Left ventricle myocardium inferior (tissue), 1 donor: ENCODE data around the gene GPR17. TPM values are rescaled to one million over a fixed set of nuclear protein-coding genes. Genes with fewer than 3 reads are reported as not detected.

Experiments used
- DNase-seq: peaks from one replicate; pipeline ENCODE4 v3.0.0-alpha.2; 2020
- H3K27ac ChIP-seq: fragments of 200-600 bp; replicated peaks from 2 replicates; pipeline ENCODE4 v1.8.0; 2021
- H3K27me3 ChIP-seq: fragments of 200-600 bp; 2 replicates; pipeline ENCODE4 v1.8.0; 2021; ENCODE audit warnings: low read depth
- H3K36me3 ChIP-seq: fragments of 200-600 bp; 2 replicates; pipeline ENCODE4 v1.8.0; 2021
- H3K4me1 ChIP-seq: fragments of 200-600 bp; 2 replicates; pipeline ENCODE4 v1.8.0; 2021
- H3K4me3 ChIP-seq: fragments of 200-600 bp; 2 replicates; pipeline ENCODE4 v1.8.0; 2021; ENCODE audit warnings: mild to moderate bottlenecking, moderate library complexity
- H3K9me3 ChIP-seq: fragments of 200-600 bp; replicated peaks from 2 replicates; pipeline ENCODE4 v1.8.0; 2021
- CTCF ChIP-seq: fragments of 200-600 bp; IDR thresholded peaks from 2 replicates; pipeline ENCODE4 v1.8.0; 2021; ENCODE audit warnings: antibody characterized with exemption, mild to moderate bottlenecking, borderline replicate concordance
- intact Hi-C: fragments of 100-400 bp; cut with micrococcal nuclease; formaldehyde crosslinking; loops from one replicate; pipeline ENCODE4 v1.11.0; 2022
- total RNA-seq: library from RNA; stranded (reverse); fragmentation: NEBNext Ultra II Directional; extraction: Animal tissue kit (Norgen Biotek cat#: 25700); gene quantifications from one replicate; pipeline ENCODE4 v1.2.1, GENCODE V29; 2021
- donor health status: DM: no; HTN: yes; CAD: no; lungs with severe emphysema.

Gene GPR17
- total RNA-seq, 1 donor from 2014 or later, result 0.16 TPM

DNA sequence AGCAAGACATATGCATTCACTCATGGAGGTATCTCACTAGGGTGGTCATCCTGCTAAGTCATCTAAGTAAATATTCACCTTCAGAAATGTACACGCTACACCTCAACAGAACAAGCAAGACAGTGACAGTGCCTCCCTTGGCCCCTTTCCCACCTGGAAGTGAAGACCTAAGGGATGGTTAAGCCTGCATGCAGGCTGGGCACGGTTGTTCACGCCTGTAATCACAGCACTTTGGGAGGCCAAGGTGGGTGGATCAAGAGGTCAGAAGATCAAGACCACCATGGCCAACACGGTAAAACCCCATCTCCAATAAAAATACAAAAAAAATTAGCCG, 25.0 kb downstream of the GPR17 start:
- peaks cover 95% of the 10 kb centered on the region for H3K4me1 ChIP-seq
- peaks cover 22% of the 10 kb centered on the region for H3K36me3 ChIP-seq
- H3K9me3 ChIP-seq, result peaks cover 3% of the 10 kb centered on the region
- intact Hi-C loops, result no loop called here
- no peak for DNase-seq
- no peak for TF ChIP-seq CTCF
- H3K4me3 ChIP-seq, result peak overlapping the region; percentile 94
- no peaks in the 10 kb centered on the region for H3K27me3 ChIP-seq
- H3K27ac ChIP-seq, result peak overlapping the region; percentile 99

- H3K4me1 ChIP-seq, result peaks cover 95% of the 10 kb centered on the region
- H3K4me3 ChIP-seq, result peak overlapping the region; percentile 94
- H3K36me3 ChIP-seq, result peaks cover 22% of the 10 kb centered on the region
- intact Hi-C loops, result no loop called here
- H3K9me3 ChIP-seq, result peaks cover 3% of the 10 kb centered on the region
- DNase-seq, result no peak
- no peak for TF ChIP-seq CTCF
- H3K27ac ChIP-seq, result peak overlapping the region; percentile 99
- no peaks in the 10 kb centered on the region for H3K27me3 ChIP-seq
Measured at GRCh38 chr2:127671557-127672302, 25.8 kb downstream of the GPR17 start.

GRCh38 chr2:127672341-127673224, 26.6 kb downstream of the GPR17 start:
- Histone ChIP-seq H3K27me3 (no peaks in the 10 kb centered on the region), H3K27ac (peak overlapping the region; percentile 99), H3K36me3 (peaks cover 22% of the 10 kb centered on the region), H3K4me3 (peak overlapping the region; percentile 94), H3K9me3 (peaks cover 3% of the 10 kb centered on the region), H3K4me1 (peaks cover 95% of the 10 kb centered on the region)
- intact Hi-C loops, result no loop called here
- TF ChIP-seq CTCF, result no peak
- no peak for DNase-seq

DNA sequence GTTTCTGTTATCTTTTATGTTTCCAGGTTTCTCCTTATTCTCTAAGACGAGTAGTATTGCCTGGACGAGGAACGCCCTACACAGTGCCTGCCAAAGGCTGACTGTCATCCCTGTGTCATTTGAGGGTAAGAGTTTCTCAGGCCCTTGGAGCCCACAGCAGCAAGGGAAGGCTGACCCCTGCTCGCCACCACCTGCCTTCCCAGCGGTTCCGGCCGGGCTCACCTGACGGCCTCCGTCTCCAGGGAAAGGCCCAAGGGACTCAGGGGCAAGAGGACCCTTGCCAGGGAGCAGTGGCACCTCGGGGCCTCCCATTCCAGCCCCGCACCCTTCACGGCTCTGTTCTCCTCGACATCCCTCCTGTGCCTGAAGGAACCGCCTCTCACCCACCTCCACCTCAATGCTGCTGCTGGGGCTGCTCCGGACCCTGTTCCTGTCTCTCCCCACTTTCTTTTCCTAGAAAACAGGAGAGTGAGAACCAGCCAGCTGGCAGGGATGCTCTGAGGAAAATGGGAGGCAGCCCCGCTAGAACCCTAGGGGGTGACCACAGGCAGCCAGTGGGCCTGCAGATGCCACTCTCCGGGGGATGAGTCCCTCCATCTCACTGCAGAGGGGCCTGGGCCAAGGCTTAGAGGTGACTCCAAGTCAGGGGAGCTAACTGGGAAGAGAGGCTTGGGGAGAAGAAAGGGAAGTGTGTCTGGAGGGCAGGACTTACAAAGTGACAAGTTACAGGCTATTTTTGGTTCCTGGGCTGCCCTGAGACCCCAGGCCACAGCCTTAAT, 27.5 kb downstream of the GPR17 start:
- Histone ChIP-seq H3K27me3 (no peaks in the 10 kb centered on the region), H3K27ac (peak overlapping the region; percentile 99), H3K4me3 (peak overlapping the region; percentile 94), H3K9me3 (no peaks in the 10 kb centered on the region), H3K36me3 (peaks cover 22% of the 10 kb centered on the region), H3K4me1 (peaks cover 94% of the 10 kb centered on the region)
- TF ChIP-seq CTCF, result no peak
- DNase-seq, result no peak
- intact Hi-C loops, result no loop called here
